SHP77 (cell line): ENCODE measurements around the gene HUWE1.
"Not testable (repeated sequence)": the region's sequence is repeated elsewhere in the genome, so short reads cannot be mapped to it uniquely, and the experiment has no call there.

Source experiments
- DNase-seq, 2 experiments: peaks; one replicate each; lab custom pipeline; 2025; lab: John Stamatoyannopoulos, UW

HUWE1 gene, protein sequence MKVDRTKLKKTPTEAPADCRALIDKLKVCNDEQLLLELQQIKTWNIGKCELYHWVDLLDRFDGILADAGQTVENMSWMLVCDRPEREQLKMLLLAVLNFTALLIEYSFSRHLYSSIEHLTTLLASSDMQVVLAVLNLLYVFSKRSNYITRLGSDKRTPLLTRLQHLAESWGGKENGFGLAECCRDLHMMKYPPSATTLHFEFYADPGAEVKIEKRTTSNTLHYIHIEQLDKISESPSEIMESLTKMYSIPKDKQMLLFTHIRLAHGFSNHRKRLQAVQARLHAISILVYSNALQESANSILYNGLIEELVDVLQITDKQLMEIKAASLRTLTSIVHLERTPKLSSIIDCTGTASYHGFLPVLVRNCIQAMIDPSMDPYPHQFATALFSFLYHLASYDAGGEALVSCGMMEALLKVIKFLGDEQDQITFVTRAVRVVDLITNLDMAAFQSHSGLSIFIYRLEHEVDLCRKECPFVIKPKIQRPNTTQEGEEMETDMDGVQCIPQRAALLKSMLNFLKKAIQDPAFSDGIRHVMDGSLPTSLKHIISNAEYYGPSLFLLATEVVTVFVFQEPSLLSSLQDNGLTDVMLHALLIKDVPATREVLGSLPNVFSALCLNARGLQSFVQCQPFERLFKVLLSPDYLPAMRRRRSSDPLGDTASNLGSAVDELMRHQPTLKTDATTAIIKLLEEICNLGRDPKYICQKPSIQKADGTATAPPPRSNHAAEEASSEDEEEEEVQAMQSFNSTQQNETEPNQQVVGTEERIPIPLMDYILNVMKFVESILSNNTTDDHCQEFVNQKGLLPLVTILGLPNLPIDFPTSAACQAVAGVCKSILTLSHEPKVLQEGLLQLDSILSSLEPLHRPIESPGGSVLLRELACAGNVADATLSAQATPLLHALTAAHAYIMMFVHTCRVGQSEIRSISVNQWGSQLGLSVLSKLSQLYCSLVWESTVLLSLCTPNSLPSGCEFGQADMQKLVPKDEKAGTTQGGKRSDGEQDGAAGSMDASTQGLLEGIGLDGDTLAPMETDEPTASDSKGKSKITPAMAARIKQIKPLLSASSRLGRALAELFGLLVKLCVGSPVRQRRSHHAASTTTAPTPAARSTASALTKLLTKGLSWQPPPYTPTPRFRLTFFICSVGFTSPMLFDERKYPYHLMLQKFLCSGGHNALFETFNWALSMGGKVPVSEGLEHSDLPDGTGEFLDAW (N-terminal part only)

DNA sequence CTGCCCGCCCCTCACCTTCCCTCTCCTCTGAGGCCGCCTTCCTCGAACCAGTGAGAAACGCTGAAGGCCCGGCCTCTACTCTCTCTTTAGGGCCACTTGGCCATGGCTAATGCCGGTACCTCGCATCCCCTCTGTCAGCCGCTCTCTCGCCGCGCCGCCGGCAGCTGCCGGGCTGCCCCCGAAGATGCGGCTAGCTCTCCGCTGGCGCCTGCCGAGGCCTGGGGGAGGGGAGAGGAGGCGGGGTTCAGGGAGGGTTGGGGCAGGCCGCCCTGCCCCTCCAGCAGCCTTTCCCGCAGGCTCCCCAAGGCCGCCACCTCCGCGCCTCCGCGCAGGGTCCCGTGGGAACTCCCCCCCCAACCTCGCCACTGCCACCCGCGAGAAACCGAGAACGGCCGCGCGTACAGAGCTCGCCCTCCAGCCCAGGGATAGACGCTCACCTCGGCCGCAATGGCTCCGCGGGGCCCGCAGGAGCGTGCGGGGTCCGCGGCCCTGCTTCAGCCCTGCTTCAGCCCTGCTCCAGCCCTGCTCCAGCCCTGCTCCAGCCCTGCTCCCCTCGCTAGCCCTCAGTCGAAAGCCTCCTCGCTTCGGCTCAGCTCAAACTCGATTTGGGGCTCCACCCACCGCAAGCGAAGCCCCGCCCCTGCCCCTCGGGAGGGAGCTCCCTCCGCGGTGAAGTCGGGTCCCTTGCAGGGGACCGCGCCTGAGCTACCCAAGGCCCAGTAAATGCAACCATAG lies at the start of gene HUWE1:
TSS of gene HUWE1 (minus strand) at position 569 of the 735 bp plus-strand sequence. CDS start 32,612 bp downstream, outside the sequence.
- DNase-seq: peak; percentile 90 to 94

DNA sequence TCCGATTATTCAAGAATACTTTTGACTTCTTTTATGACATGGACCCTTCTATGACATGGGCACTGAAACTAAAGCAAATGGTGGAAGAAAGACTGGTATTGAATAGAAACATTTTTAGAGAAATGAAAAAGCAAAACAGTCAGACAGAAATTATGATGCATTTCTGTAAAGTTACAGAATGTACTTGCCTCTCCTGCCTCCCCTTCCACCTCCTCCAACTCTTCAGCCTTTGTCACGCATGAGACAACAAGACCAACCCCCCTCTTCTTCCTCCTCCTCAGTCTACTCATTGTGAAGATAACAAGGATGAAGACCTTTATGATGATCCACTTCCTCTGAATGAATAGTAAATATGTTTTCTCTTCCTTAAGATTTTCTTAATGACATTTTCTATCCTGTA lies 46.3 kb upstream of the HUWE1 start:
- no peak for DNase-seq

GRCh38 chrX:53729751-53730150 lies 43.2 kb upstream of the HUWE1 start:
- no peak for DNase-seq

GRCh38 chrX:53728506-53728905 lies 42.0 kb upstream of the HUWE1 start:
- DNase-seq: no peak

DNA sequence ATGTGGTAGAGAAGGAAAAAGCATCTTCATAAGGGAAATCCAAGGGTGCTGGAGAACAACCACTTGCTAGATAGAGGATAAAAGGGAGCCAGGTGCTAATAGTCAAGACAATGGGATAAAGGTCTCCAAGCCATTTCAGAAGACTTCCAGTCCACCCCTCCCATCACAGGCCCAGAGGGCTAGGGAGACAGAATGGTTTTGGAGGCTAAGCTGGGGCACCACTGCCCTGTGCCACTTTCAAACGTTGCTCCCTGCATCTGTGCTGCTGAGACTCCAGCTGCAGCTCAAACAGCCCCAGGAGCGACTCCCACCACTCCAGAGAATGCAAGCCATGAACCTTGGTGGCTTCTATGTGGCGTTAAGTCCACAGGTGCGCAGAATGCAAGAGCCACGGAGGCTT lies 38.4 kb upstream of the HUWE1 start:
- DNase-seq: no peak

- no peak for DNase-seq
Measured at GRCh38 chrX:53723381-53723780, 36.9 kb upstream of the HUWE1 start.

DNA sequence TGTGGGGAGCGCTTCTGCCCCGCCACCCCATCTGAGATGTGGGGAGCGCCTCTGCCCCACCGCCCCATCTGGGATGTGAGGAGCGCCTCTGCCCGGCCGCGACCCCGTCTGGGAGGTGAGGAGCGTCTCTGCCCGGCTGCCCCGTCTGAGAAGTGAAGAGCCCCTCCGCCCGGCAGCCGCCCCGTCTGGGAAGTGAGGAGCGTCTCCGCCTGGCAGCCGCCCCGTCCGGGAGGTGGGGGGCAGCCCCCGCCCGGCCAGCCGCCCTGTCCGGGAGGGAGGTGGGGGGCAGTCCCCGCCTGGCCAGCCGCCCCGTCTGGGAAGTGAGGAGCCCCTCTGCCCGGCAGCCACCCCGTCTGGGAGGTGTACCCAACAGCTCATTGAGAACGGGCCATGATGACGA lies 35.1 kb upstream of the HUWE1 start:
- DNase-seq: not testable (repeated sequence)

DNA sequence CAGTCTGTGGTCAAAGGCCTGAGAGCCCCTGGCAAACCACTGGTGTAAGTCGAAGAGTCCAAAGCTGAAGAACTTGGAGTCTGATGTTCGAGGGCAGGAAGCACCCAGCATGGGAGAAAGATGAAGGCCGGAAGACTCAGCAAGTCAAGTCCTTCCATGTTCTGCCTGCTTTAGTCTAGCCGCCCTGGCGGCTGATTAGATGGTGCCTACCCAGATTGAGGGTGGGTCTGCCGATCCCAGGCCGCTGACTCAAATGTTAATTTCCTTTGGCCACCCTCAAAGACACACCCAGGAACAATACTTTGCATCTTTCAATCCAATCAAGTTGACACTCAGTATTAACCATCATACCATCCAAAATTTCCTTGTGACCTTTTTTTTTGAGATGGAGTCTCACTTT lies 33.1 kb upstream of the HUWE1 start:
- DNase-seq: not testable (repeated sequence)

DNA sequence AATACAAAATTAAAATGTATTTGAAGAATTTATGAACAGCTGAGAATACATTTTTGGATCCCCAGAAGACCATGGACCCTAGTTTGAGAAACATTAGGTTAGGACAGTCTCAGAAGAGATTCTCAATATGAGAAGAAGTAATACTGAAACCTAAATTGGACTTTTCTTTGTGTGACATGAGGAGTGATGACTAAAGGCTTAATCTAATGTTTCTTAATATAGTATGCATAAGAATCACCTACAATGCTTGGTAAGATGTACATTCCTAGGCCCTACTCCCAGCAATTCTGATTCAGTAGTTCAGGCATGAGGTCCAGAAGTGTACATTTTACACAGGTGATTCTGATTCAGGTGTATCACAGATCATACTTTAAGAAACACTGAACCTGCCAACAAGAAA lies 31.6 kb upstream of the HUWE1 start:
- no peak for DNase-seq

- no peak for DNase-seq
Measured at GRCh38 chrX:53717205-53717604, 30.7 kb upstream of the HUWE1 start.

GRCh38 chrX:53716328-53717088 lies 30.0 kb upstream of the HUWE1 start:
- no peak for DNase-seq

DNA sequence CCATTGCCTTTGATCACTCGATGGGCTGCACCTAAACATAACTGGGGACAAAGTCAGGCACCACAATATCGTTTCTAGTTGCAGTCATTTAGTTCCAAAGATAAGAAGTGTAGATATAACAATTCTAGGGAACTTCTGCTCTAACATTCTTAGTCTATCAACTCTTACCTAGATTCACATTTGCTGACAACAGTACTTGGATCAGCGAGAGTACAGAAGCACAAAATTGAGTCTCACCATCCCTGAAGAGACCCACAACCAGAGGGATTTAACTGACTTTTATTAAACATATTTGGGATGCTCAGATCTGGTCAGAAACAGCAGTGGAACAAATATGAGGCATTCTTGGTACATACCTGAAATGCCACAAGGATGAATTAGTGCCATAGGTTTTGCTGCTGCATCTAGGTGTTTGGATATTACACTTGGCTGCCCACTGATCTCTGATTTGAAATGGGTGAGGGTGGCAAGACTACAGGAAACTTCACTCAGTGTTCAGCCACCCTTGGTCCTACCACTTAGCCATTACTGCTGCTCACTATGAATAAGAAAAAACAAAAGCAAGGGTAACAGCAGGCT lies 28.9 kb upstream of the HUWE1 start:
- DNase-seq: no peak

DNA sequence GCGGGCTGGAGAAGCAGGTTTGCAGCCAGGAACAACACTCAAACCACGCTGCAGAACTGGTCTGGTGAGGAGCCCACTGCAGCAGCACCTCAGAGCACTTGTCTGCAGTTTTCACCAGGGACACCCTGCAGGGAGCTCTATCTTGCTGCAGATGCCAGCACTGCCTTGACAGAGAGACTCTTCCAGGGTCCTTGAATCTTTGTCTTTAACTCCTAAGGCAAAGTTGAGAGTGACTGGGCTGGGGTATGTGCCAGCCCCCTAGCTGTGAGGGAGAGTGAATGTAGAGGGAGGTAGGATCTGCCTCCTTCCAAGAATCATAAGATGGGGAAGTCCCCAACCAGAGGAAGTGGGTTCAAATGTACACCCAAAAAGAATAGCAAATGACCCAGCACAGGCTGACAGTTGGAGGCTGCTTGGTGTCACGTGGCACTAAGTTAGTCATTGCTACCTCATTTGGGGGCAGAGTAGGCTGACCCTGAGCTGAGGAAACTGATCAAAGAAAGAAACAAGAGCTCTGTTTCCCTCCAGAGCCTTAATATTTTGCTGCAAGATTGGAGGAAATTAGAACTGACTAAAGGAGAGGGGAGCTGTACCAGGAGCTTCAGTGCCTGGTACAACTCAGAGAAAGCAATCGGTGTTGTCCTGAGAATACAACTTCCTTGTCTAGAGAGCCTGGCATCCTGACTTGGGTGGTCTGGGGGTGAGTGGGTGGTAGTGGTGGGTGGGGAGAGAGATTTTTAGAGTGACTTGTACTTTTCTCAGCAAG lies 28.2 kb upstream of the HUWE1 start:
- DNase-seq: no peak

DNA sequence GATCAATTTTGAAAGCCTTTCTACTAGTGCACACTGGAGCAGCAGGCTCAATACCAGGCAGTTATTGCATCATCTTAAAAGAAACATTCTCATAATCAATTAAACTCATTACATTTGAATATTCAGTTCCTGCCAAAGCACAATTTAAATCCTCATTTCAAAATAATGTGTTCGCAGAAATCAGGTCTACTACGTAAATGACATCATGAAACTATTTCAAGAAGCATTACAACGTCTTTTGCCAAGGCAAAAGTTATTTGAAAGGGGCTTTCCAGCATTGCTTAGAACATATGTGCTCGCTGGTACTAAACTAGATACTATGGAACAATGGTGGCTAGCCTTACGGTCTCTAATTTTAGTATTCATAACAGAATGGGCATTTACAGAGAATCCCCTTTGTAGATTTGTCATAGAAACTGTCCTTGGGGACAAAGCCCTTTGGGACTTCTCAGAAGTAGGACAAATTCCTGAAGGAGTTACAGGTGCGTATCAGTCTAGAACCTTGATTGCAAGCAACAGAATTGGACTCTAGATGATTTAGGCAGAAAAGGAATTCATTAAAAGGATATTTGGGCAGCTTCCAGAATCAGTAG lies 27.6 kb upstream of the HUWE1 start:
- no peak for DNase-seq

- no peak for DNase-seq
Measured at GRCh38 chrX:53711436-53711835, 24.9 kb upstream of the HUWE1 start.

DNA sequence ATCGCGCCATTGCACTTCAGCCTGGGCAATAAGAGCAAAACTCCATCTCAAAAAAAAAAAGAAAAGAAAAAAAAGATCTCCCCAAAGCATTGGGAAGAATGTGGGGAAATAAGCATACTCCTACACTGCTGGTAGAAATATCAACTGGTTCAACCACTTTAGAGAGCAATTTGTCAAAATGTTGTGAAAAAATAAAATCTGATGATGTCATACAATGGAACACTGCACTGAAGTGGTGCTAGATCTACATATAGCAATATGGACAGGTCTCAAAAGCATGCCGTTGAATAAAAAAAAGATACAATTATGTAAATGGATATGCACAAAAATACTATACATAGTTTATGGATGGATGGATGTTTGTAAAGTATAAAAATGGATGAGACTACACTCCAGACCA lies 18.3 kb upstream of the HUWE1 start:
- DNase-seq: no peak

DNA sequence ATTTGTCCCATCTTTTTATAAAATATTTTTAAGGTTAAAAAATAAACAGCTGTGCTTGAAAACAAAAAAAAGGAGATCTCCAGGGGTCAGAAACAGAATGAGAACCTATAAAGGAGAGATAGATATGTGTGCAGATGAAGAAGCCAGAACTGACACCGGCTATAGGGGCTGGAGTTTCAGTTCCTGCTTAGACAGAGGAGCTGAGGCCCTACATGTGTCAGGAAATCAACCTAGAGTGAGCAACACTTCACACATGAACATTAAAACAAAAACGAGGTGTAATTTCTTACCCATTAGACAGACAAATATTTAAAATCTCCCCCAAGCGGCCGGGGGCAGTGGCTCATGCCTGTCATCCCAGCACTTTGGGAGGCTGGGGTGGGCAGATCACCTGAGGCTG lies 17.8 kb upstream of the HUWE1 start:
- DNase-seq: no peak

DNA sequence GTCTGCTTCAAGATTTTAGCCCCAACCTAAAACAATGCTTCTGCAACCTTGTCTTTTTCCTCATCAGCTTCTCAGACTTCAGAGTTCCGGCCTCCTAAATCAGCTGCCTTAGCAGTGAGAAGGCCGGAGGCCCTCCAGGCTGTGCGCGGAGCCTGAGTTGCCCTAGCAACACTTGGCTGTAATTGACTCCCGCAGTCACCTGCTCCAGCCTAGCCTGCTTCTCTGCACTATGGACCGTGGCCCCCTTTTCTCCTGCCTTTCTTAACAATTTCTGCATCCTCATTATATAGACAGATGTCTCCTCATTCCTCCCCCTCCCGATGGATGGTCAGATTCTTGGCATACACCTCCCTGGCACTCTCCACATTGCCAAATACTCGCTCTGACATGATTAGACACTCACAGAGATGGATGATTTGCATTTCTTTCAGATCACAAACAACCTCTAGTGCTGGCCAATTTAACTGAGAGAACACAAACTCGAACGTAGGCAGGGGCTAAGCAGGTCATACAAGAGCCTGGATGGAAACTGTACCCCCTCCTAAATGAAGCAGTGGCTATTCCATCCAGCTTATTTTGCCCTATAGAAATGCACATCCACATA lies 9.5 kb upstream of the HUWE1 start:
- peak; percentile 60 to 65 for DNase-seq

- DNase-seq: no peak
Measured at GRCh38 chrX:53694642-53695041, 8.1 kb upstream of the HUWE1 start.
